ENCODE results near the gene ZNF43. TPM values are rescaled to one million over a fixed set of nuclear protein-coding genes. Genes with fewer than 3 reads are reported as not detected.

ZNF43 gene
- total and polyA plus RNA-seq, 2 of the 13 experiments (the other 11 are each of a cell fraction or from before 2014, with no cell fraction given): 2.9 to 8.5 TPM

DNA sequence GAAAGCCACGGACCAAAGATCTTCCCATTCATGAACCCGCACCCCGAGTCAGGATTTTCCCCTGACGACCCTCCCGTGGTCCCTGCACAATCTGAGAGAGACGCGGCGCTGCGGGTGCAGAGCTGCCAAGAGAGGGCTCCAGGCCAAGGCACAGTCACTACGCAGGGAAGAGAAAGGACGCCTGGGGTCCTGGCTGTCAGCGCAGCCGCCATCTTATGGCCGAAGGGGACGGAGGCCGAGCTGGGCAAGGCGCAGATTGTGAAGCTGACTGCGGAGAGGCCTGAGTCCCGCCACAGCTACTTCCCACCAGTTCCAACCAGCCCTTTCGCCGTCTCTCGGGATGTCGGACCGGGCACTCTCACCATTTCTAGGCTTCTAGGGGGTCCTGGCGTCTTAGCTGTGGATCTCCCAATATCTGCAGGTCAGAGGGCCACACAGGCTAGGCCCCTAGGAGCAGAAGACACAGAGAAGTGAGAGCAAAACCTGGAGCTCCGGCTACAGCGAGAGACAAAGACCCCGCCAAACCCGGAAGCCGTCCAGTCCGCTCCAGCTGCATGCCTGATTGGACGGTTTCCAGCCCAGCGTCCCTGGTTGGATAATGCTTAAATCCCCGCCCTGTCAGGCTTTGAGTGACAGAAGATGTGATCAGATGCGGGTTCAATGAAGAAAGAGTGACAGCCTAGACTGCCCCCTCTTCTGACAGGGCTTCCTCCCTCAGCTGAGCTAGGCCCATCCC is 68.7 kb downstream of the ZNF43 start, which contains the start of gene ZNF100 (continued):
- TF ChIP-seq, protein P1, sequence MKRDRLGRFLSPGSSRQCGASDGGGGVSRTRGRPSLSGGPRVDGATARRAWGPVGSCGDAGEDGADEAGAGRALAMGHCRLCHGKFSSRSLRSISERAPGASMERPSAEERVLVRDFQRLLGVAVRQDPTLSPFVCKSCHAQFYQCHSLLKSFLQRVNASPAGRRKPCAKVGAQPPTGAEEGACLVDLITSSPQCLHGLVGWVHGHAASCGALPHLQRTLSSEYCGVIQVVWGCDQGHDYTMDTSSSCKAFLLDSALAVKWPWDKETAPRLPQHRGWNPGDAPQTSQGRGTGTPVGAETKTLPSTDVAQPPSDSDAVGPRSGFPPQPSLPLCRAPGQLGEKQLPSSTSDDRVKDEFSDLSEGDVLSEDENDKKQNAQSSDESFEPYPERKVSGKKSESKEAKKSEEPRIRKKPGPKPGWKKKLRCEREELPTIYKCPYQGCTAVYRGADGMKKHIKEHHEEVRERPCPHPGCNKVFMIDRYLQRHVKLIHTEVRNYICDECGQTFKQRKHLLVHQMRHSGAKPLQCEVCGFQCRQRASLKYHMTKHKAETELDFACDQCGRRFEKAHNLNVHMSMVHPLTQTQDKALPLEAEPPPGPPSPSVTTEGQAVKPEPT (CRISPR knock-in tag; IDR thresholded peaks at IDR 0.05; ENCODE audit: low read depth): no peak
- TF ChIP-seq ATRX (CRISPR knock-in tag; IDR thresholded peaks at IDR 0.05; ENCODE audit: borderline replicate concordance): no peak
- TF ChIP-seq, protein P2, sequence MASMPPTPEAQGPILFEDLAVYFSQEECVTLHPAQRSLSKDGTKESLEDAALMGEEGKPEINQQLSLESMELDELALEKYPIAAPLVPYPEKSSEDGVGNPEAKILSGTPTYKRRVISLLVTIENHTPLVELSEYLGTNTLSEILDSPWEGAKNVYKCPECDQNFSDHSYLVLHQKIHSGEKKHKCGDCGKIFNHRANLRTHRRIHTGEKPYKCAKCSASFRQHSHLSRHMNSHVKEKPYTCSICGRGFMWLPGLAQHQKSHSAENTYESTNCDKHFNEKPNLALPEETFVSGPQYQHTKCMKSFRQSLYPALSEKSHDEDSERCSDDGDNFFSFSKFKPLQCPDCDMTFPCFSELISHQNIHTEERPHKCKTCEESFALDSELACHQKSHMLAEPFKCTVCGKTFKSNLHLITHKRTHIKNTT (CRISPR knock-in tag; IDR thresholded peaks at IDR 0.05): no peak
- 0 out of 2 replicates have a peak, but pooled peaks have one; percentile 32 for TF ChIP-seq ZFP36L1 (CRISPR knock-in tag; IDR thresholded peaks at IDR 0.05)
- TF ChIP-seq TGIF2 (CRISPR knock-in tag; IDR thresholded peaks at IDR 0.05): peak; percentile 66; the same call in 1 of the 2 replicates
- no peak for TF ChIP-seq ZNF230 (CRISPR knock-in tag; IDR thresholded peaks at IDR 0.05)
- TF ChIP-seq, protein P3, sequence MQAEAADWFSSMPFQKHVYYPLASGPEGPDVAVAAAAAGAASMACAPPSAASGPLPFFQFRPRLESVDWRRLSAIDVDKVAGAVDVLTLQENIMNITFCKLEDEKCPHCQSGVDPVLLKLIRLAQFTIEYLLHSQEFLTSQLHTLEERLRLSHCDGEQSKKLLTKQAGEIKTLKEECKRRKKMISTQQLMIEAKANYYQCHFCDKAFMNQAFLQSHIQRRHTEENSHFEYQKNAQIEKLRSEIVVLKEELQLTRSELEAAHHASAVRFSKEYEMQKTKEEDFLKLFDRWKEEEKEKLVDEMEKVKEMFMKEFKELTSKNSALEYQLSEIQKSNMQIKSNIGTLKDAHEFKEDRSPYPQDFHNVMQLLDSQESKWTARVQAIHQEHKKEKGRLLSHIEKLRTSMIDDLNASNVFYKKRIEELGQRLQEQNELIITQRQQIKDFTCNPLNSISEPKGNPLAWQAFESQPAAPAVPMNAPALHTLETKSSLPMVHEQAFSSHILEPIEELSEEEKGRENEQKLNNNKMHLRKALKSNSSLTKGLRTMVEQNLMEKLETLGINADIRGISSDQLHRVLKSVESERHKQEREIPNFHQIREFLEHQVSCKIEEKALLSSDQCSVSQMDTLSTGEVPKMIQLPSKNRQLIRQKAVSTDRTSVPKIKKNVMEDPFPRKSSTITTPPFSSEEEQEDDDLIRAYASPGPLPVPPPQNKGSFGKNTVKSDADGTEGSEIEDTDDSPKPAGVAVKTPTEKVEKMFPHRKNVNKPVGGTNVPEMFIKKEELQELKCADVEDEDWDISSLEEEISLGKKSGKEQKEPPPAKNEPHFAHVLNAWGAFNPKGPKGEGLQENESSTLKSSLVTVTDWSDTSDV (CRISPR knock-in tag; IDR thresholded peaks at IDR 0.05): 0 out of 2 replicates have a peak, but pooled peaks have one; percentile 77
- TF ChIP-seq MAZ (IDR thresholded peaks at IDR 0.05; ENCODE audit: borderline replicate concordance, low read depth, low read length): no peak
- TF ChIP-seq MAZ (CRISPR knock-in tag; IDR thresholded peaks at IDR 0.05; ENCODE audit: low read depth): 0 out of 2 replicates have a peak, but pooled peaks have one; percentile 33
- no peak for TF ChIP-seq RARG (CRISPR knock-in tag; IDR thresholded peaks at IDR 0.05; ENCODE audit: low read depth)
- TF ChIP-seq, protein P4, sequence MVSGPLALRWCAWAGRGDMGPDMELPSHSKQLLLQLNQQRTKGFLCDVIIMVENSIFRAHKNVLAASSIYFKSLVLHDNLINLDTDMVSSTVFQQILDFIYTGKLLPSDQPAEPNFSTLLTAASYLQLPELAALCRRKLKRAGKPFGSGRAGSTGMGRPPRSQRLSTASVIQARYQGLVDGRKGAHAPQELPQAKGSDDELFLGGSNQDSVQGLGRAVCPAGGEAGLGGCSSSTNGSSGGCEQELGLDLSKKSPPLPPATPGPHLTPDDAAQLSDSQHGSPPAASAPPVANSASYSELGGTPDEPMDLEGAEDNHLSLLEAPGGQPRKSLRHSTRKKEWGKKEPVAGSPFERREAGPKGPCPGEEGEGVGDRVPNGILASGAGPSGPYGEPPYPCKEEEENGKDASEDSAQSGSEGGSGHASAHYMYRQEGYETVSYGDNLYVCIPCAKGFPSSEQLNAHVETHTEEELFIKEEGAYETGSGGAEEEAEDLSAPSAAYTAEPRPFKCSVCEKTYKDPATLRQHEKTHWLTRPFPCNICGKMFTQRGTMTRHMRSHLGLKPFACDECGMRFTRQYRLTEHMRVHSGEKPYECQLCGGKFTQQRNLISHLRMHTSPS (CRISPR knock-in tag; IDR thresholded peaks at IDR 0.05; ENCODE audit: low read depth): no peak
- TF ChIP-seq ZFAT (CRISPR knock-in tag; conservative IDR thresholded peaks at IDR 0.05): no peak
- TF ChIP-seq EP300 (IDR thresholded peaks at IDR 0.05; ENCODE audit: low read depth in 2 of 2, low read length in 2 of 2): no peak
- TF ChIP-seq EP300 (CRISPR knock-in tag; IDR thresholded peaks at IDR 0.05; ENCODE audit: borderline replicate concordance): no peak
- peak; percentile 77 for TF ChIP-seq TAF1 (CRISPR knock-in tag; IDR thresholded peaks at IDR 0.05)
- no peak for TF ChIP-seq KLF9 (CRISPR knock-in tag; IDR thresholded peaks at IDR 0.05; ENCODE audit: low read depth)
- TF ChIP-seq ZNF20 (CRISPR knock-in tag; IDR thresholded peaks at IDR 0.05): no peak
- no peak for TF ChIP-seq PAF1 (CRISPR knock-in tag; IDR thresholded peaks at IDR 0.05)
- peak; percentile 65 for TF ChIP-seq GABPB1 (CRISPR knock-in tag; IDR thresholded peaks at IDR 0.05)
- no peak for TF ChIP-seq ZSCAN29 (CRISPR knock-in tag; conservative IDR thresholded peaks at IDR 0.05)
- TF ChIP-seq ZNF556 (CRISPR knock-in tag; IDR thresholded peaks at IDR 0.05; ENCODE audit: borderline replicate concordance): 0 out of 2 replicates have a peak, but pooled peaks have one; percentile 19
- TF ChIP-seq TBL1XR1 (IDR thresholded peaks at IDR 0.05; ENCODE audit: borderline replicate concordance, low read length, partially characterized antibody): no peak
- no peak for TF ChIP-seq ZC3H13 (CRISPR knock-in tag; IDR thresholded peaks at IDR 0.05)
